CD4-positive, alpha-beta T cell (primary cell): ENCODE data around the gene ENDOU. TPM values are rescaled to one million over a fixed set of nuclear protein-coding genes. Genes with fewer than 3 reads are reported as not detected.

Experiments used
- ATAC-seq: fragments of 200-7000 bp; cut with Tn5 transposase; one replicate; pipeline ENCODE4 v1.10.0; 2022; ENCODE audit warnings: mild to moderate bottlenecking; ENCODE audit not compliant: poor library complexity
- CTCF ChIA-PET: fragments of 350-600 bp; sonication (Branson Sonifier 250); formaldehyde crosslinking; loops from one replicate; lab custom pipeline; 2021; ENCODE audit warnings: antibody characterized with exemption, inconsistent platforms; lab: Charles Lee
- POLR2A ChIA-PET: fragments of 350-600 bp; sonication (Branson Sonifier 250); formaldehyde crosslinking; loops from one replicate; lab custom pipeline; 2021; ENCODE audit warnings: antibody characterized with exemption, inconsistent platforms; lab: Charles Lee
- DNase-seq, 14 experiments: peaks; one replicate each; pipeline ENCODE4 v3.0.0-alpha.2; 2013 to 2020; ENCODE audit warnings: mixed read lengths in 2 of 14
- H3K27ac ChIP-seq, 2 donors: one replicate each; pipeline versions ENCODE4 v1.5.1 to v1.7.0; 2013; ENCODE audit warnings: low read length in 2 of 2, low read depth in 1 of 2, mild to moderate bottlenecking in 1 of 2
- H3K27me3 ChIP-seq, 2 experiments: 1 replicate in 1 of 2; 2 replicates in 1 of 2; pipeline versions ENCODE4 v1.6.1 to v1.7.0; 2013; ENCODE audit warnings: low read length in 2 of 2, control low read depth in 1 of 2, mild to moderate bottlenecking in 1 of 2, moderate library complexity in 1 of 2; ENCODE audit not compliant: insufficient read depth in 2 of 2, control insufficient read depth in 1 of 2
- H3K36me3 ChIP-seq: one replicate; pipeline ENCODE4 v1.6.1; 2013; ENCODE audit warnings: low read length, control low read depth; ENCODE audit not compliant: insufficient read depth
- H3K4me1 ChIP-seq: one replicate; pipeline ENCODE4 v1.6.1; 2013; ENCODE audit warnings: low read length, control low read depth; ENCODE audit not compliant: insufficient read depth
- H3K4me3 ChIP-seq: one replicate; pipeline ENCODE4 v1.5.1; 2013; ENCODE audit warnings: mild to moderate bottlenecking, low read length, moderate library complexity
- H3K9me3 ChIP-seq, 2 experiments: 1 replicate in 1 of 2; 2 replicates in 1 of 2; pipeline versions ENCODE4 v1.6.1 to v1.7.0; 2013; ENCODE audit warnings: low read length in 2 of 2, mild to moderate bottlenecking in 2 of 2, control low read depth in 1 of 2, moderate library complexity in 1 of 2; ENCODE audit not compliant: control insufficient read depth in 1 of 2, insufficient read depth in 1 of 2
- H3K27ac Mint-ChIP-seq: one replicate; pipeline ENCODE4 v1.8.0; 2020; ENCODE audit warnings: mixed read lengths
- H3K27me3 Mint-ChIP-seq: one replicate; pipeline ENCODE4 v1.8.0; 2021; ENCODE audit warnings: mixed read lengths
- H3K36me3 Mint-ChIP-seq: one replicate; pipeline ENCODE4 v1.8.0; 2021; ENCODE audit warnings: low read depth, mixed read lengths
- H3K4me1 Mint-ChIP-seq: one replicate; pipeline ENCODE4 v1.8.0; 2021; ENCODE audit warnings: low read depth, mixed read lengths
- H3K4me3 Mint-ChIP-seq: one replicate; pipeline ENCODE4 v1.8.0; 2020; ENCODE audit warnings: mild to moderate bottlenecking, mixed read lengths
- H3K9me3 Mint-ChIP-seq: one replicate; pipeline ENCODE4 v1.8.0; 2020; ENCODE audit warnings: mixed read lengths
- CTCF ChIP-seq: fragments of 200-600 bp; IDR thresholded peaks from one replicate; pipeline ENCODE4 v1.8.0; 2022; ENCODE audit warnings: antibody characterized with exemption, mild to moderate bottlenecking
- intact Hi-C, 2 experiments: fragments of 100-400 bp; cut with DNase I in 1 of 2; cut with micrococcal nuclease in 1 of 2; formaldehyde crosslinking; loops; one replicate each; pipeline versions ENCODE4 v1.15.1 to v1.9.0; 2023 to 2025; cut with DNase I, micrococcal nuclease
- total RNA-seq, 174 experiments: library from RNA in 2 of 174; stranded (reverse) in 2 of 174; gene quantifications; one replicate each; pipeline ENCODE4 v1.2.3 and lab custom pipeline; 2021 to 2026

ENDOU gene
- total RNA-seq, 2 experiments from 2014 or later = not detected

- Mint-ChIP-seq H3K9me3 (no peaks in the 10 kb centered on the region), H3K27me3 (no peaks in the 10 kb centered on the region), H3K4me3 (no peak overlapping the region), H3K27ac (peak overlapping the region; percentile 89), H3K36me3 (no peaks in the 10 kb centered on the region), H3K4me1 (peaks cover 35% of the 10 kb centered on the region)
- DNase-seq (no peak), ATAC-seq (no peak)
- Histone ChIP-seq H3K4me1 (peaks cover 37% of the 10 kb centered on the region), H3K27me3 (no peaks in the 10 kb centered on the region), H3K27ac (no peak overlapping the region), H3K9me3 (no peaks in the 10 kb centered on the region), H3K4me3 (no peak overlapping the region), H3K36me3 (no peaks in the 10 kb centered on the region)
- intact Hi-C loops = loop anchor here (5.0 to 10.0 kb wide), 5 partner anchors 230 to 898 kb away; partner anchors contain the start of genes TMEM106C (in 1 of the 2) and ZNF641 (in 1 of the 2)
- CTCF ChIA-PET = interaction anchor here (0.8 to 2.7 kb wide), 6 partner anchors 11 to 122 kb away, joined by 3 to 8 read pairs (median 3); partner anchors contain the start of gene RPAP3
- no peak for TF ChIP-seq CTCF
- POLR2A ChIA-PET = interaction anchor here (0.6 to 0.9 kb wide), 2 partner anchors 12 to 96 kb away, joined by 3 read pairs; no protein-coding TSS in a partner anchor
Measured at GRCh38 chr12:47717046-47717442, 8.2 kb downstream of the ENDOU start.

- no peak overlapping the region for H3K27ac Mint-ChIP-seq
- Histone ChIP-seq H3K27me3 (no peaks in the 10 kb centered on the region), H3K27ac (no peak overlapping the region), H3K9me3 (no peaks in the 10 kb centered on the region), H3K36me3 (no peaks in the 10 kb centered on the region), H3K4me3 (no peak overlapping the region), H3K4me1 (peaks cover 31% of the 10 kb centered on the region)
- no peaks in the 10 kb centered on the region for H3K9me3 Mint-ChIP-seq
- no peak for TF ChIP-seq CTCF
- H3K36me3 Mint-ChIP-seq = no peaks in the 10 kb centered on the region
- DNase-seq = peak in 1 of 14 experiments; percentile 33
- no peaks in the 10 kb centered on the region for H3K27me3 Mint-ChIP-seq
- no peak overlapping the region for H3K4me3 Mint-ChIP-seq
- intact Hi-C loops = loop anchor here (1.0 to 10.0 kb wide), 15 partner anchors 10 to 899 kb away; partner anchors contain the start of genes RPAP3 (in 1 of the 2), TMEM106C (in 1 of the 2) and ZNF641 (in 1 of the 2)
- no peak for ATAC-seq
- CTCF ChIA-PET = interaction anchor here (0.6 to 2.7 kb wide), 17 partner anchors 20 to 684 kb away, joined by 3 to 19 read pairs (median 4); partner anchors contain the start of genes RAPGEF3 and VDR
- peaks cover 26% of the 10 kb centered on the region for H3K4me1 Mint-ChIP-seq
- POLR2A ChIA-PET = interaction anchor here (1.2 to 1.9 kb wide), 4 partner anchors 10 to 122 kb away, joined by 3 to 5 read pairs (median 4); partner anchors contain the start of gene RPAP3
Measured at GRCh38 chr12:47715877-47716548, 9.3 kb downstream of the ENDOU start.

- Mint-ChIP-seq H3K4me1 (peaks cover 26% of the 10 kb centered on the region), H3K27me3 (no peaks in the 10 kb centered on the region), H3K4me3 (peak overlapping the region; percentile 48), H3K9me3 (no peaks in the 10 kb centered on the region), H3K27ac (peak overlapping the region; percentile 21), H3K36me3 (no peaks in the 10 kb centered on the region)
- Histone ChIP-seq H3K9me3 (no peaks in the 10 kb centered on the region), H3K27ac (no peak overlapping the region), H3K4me1 (peaks cover 31% of the 10 kb centered on the region), H3K36me3 (no peaks in the 10 kb centered on the region), H3K27me3 (no peaks in the 10 kb centered on the region), H3K4me3 (no peak overlapping the region)
- intact Hi-C loops = loop anchor here (1.0 to 10.0 kb wide), 15 partner anchors 9 to 899 kb away; partner anchors contain the start of genes RPAP3 (in 1 of the 2), TMEM106C (in 1 of the 2) and ZNF641 (in 1 of the 2)
- ChIA-PET CTCF (interaction anchor here (0.6 to 2.1 kb wide), 16 partner anchors 21 to 683 kb away, joined by 3 to 19 read pairs (median 4); partner anchors contain the start of genes RAPGEF3 and VDR), POLR2A (interaction anchor here (1.2 to 1.9 kb wide), 4 partner anchors 9 to 122 kb away, joined by 3 to 5 read pairs (median 4); partner anchors contain the start of gene RPAP3)
- DNase-seq = peak; percentile 64 to 91 (median 78)
- peak; percentile 72 for ATAC-seq
- TF ChIP-seq CTCF = peak; percentile 80
Measured at GRCh38 chr12:47715393-47715876, 9.9 kb downstream of the ENDOU start.
